Astrocyte (in vitro differentiated cells and primary cell): ENCODE results near the gene RASGRF1. TPM values are rescaled to one million over a fixed set of nuclear protein-coding genes. Genes with fewer than 3 reads are reported as not detected.

Experiments used
- DNase-seq: peaks from one replicate; pipeline ENCODE4 v3.0.0-alpha.2; 2010; ENCODE audit warnings: low read depth
- FAIRE-seq: peaks from 2 replicates; lab custom pipeline; 2011; peaks lifted over from hg19 to GRCh38; lab: Jason Lieb, UNC
- H2AFZ ChIP-seq: 2 replicates; pipeline ENCODE4 v1.6.0; 2012; ENCODE audit warnings: low read depth, low read length, inconsistent platforms
- H3K27ac ChIP-seq: 2 replicates; pipeline ENCODE4 v1.5.1; 2011; ENCODE audit warnings: low read depth, low read length, inconsistent platforms
- H3K27me3 ChIP-seq: 2 replicates; pipeline ENCODE4 v1.6.0; 2011; ENCODE audit warnings: low read length, inconsistent platforms; ENCODE audit not compliant: insufficient read depth
- H3K36me3 ChIP-seq: 2 replicates; pipeline ENCODE4 v1.5.1; 2011; ENCODE audit warnings: low read length, inconsistent platforms; ENCODE audit not compliant: insufficient read depth
- H3K4me1 ChIP-seq: 2 replicates; pipeline ENCODE4 v1.5.1; 2011; ENCODE audit warnings: low read length, inconsistent platforms; ENCODE audit not compliant: insufficient read depth
- H3K4me2 ChIP-seq: 2 replicates; pipeline ENCODE4 v1.6.0; 2012; ENCODE audit warnings: low read length, inconsistent platforms
- H3K4me3 ChIP-seq: 2 replicates; pipeline ENCODE4 v1.5.1; 2011; ENCODE audit warnings: low read depth, mild to moderate bottlenecking, low read length, inconsistent platforms; ENCODE audit not compliant: insufficient read depth
- H3K79me2 ChIP-seq: 2 replicates; pipeline ENCODE4 v1.6.0; 2012; ENCODE audit warnings: mild to moderate bottlenecking, low read length, inconsistent platforms; ENCODE audit not compliant: insufficient read depth
- H3K9ac ChIP-seq: 2 replicates; pipeline ENCODE4 v1.6.0; 2012; ENCODE audit warnings: mild to moderate bottlenecking, low read length, inconsistent platforms
- H3K9me3 ChIP-seq: 2 replicates; pipeline ENCODE4 v1.5.1; 2012; ENCODE audit warnings: low read depth, mild to moderate bottlenecking, low read length, inconsistent platforms; ENCODE audit not compliant: insufficient read depth
- H4K20me1 ChIP-seq: 2 replicates; pipeline ENCODE4 v1.6.0; 2012; ENCODE audit warnings: low read length, inconsistent platforms; ENCODE audit not compliant: insufficient read depth
- H3K27ac Mint-ChIP-seq: one replicate; pipeline ENCODE4 v1.8.0; 2021; ENCODE audit warnings: mild to moderate bottlenecking, mixed read lengths; ENCODE audit not compliant: unreplicated experiment
- H3K27me3 Mint-ChIP-seq: one replicate; pipeline ENCODE4 v1.8.0; 2021; ENCODE audit warnings: low read depth, mixed read lengths; ENCODE audit not compliant: unreplicated experiment
- H3K36me3 Mint-ChIP-seq: one replicate; pipeline ENCODE4 v1.8.0; 2021; ENCODE audit warnings: low read depth, mixed read lengths; ENCODE audit not compliant: unreplicated experiment
- H3K4me1 Mint-ChIP-seq: one replicate; pipeline ENCODE4 v1.8.0; 2021; ENCODE audit warnings: low read depth, mixed read lengths; ENCODE audit not compliant: unreplicated experiment
- H3K4me3 Mint-ChIP-seq: one replicate; pipeline ENCODE4 v1.8.0; 2021; ENCODE audit warnings: mild to moderate bottlenecking, moderate library complexity, mixed read lengths; ENCODE audit not compliant: unreplicated experiment
- H3K9me3 Mint-ChIP-seq: one replicate; pipeline ENCODE4 v1.8.0; 2021; ENCODE audit warnings: mild to moderate bottlenecking, mixed read lengths; ENCODE audit not compliant: unreplicated experiment
- CTCF ChIP-seq: IDR thresholded peaks from 2 replicates; pipeline ENCODE4 v1.5.1; 2011; ENCODE audit warnings: low read depth, mild to moderate bottlenecking, inconsistent platforms, low read length, moderate library complexity; ENCODE audit not compliant: insufficient read depth
- EZH2 ChIP-seq: IDR thresholded peaks from 2 replicates; pipeline ENCODE4 v1.6.1; 2012; ENCODE audit warnings: mild to moderate bottlenecking, low read length, inconsistent platforms; ENCODE audit not compliant: insufficient read depth
- total RNA-seq: library from RNA; stranded (reverse); gene quantifications from 2 replicates; pipeline ENCODE4 v1.2.1, GENCODE V29; 2021

The RASGRF1 gene
- total RNA-seq, 1 donor from 2014 or later, result 1.2 TPM

GRCh38 chr15:78932258-78932808 is 158.2 kb downstream of the RASGRF1 start:
- no peak overlapping the region for H3K27ac Mint-ChIP-seq
- peaks cover 5% of the 10 kb centered on the region for H4K20me1 ChIP-seq
- H3K27ac ChIP-seq, result no peak overlapping the region
- no peaks in the 10 kb centered on the region for H3K9me3 ChIP-seq
- no peak overlapping the region for H3K9ac ChIP-seq
- DNase-seq (no peak), FAIRE-seq (no peak)
- no peaks in the 10 kb centered on the region for H3K9me3 Mint-ChIP-seq
- no peaks in the 10 kb centered on the region for H3K36me3 ChIP-seq
- H3K79me2 ChIP-seq, result no peaks in the 10 kb centered on the region
- H3K4me2 ChIP-seq, result no peak overlapping the region
- H3K4me3 ChIP-seq, result no peak overlapping the region
- no peaks in the 10 kb centered on the region for H3K27me3 ChIP-seq
- peaks cover 24% of the 10 kb centered on the region for H3K27me3 Mint-ChIP-seq
- no peak overlapping the region for H2AFZ ChIP-seq
- H3K4me1 ChIP-seq, result peaks cover 11% of the 10 kb centered on the region
- no peak overlapping the region for H3K4me3 Mint-ChIP-seq
- no peak for TF ChIP-seq CTCF
- no peak for TF ChIP-seq EZH2
- peaks cover 4% of the 10 kb centered on the region for H3K36me3 Mint-ChIP-seq
- peaks cover 5% of the 10 kb centered on the region for H3K4me1 Mint-ChIP-seq

- no peaks in the 10 kb centered on the region for H3K36me3 ChIP-seq
- no peak overlapping the region for H3K27ac ChIP-seq
- Mint-ChIP-seq H3K9me3 (no peaks in the 10 kb centered on the region), H3K4me1 (peaks cover 5% of the 10 kb centered on the region), H3K4me3 (no peak overlapping the region), H3K27me3 (peaks cover 23% of the 10 kb centered on the region), H3K27ac (no peak overlapping the region), H3K36me3 (peaks cover 8% of the 10 kb centered on the region)
- TF ChIP-seq CTCF (no peak), EZH2 (no peak)
- H4K20me1 ChIP-seq, result peaks cover 8% of the 10 kb centered on the region
- H3K9ac ChIP-seq, result no peak overlapping the region
- H3K4me3 ChIP-seq, result no peak overlapping the region
- no peaks in the 10 kb centered on the region for H3K9me3 ChIP-seq
- DNase-seq, result no peak
- H3K79me2 ChIP-seq, result no peaks in the 10 kb centered on the region
- H3K4me2 ChIP-seq, result peak overlapping the region; percentile 50
- H3K27me3 ChIP-seq, result no peaks in the 10 kb centered on the region
- FAIRE-seq, result no peak
- H3K4me1 ChIP-seq, result peaks cover 11% of the 10 kb centered on the region
- H2AFZ ChIP-seq, result no peak overlapping the region
These were observed 158.9 kb downstream of the RASGRF1 start for GRCh38 chr15:78931439-78932257.
